H7 (cell line): ENCODE data around the gene PFN4. TPM values are rescaled to one million over a fixed set of nuclear protein-coding genes. Genes with fewer than 3 reads are reported as not detected.
"Not testable (repeated sequence)": the region's sequence is repeated elsewhere in the genome, so short reads cannot be mapped to it uniquely, and the experiment has no call there.

Experiments
- DNase-seq: peaks from one replicate; pipeline ENCODE4 v3.0.0; 2012
- H3K27me3 ChIP-seq: 2 replicates; pipeline ENCODE4 v1.6.0; 2011; ENCODE audit warnings: mild to moderate bottlenecking, low read length; ENCODE audit not compliant: control insufficient read depth, insufficient read depth
- H3K36me3 ChIP-seq: replicated peaks from 2 replicates; pipeline ENCODE4 v1.5.1; 2011; ENCODE audit warnings: low read length; ENCODE audit not compliant: control insufficient read depth, insufficient read depth
- H3K4me3 ChIP-seq: 2 replicates; pipeline ENCODE4 v1.5.1; 2011; ENCODE audit warnings: low read depth, mild to moderate bottlenecking, control low read depth, low read length, moderate library complexity; ENCODE audit not compliant: insufficient read depth
- total RNA-seq: library from RNA; depleted of rRNA; stranded (reverse); fragments of >200 nt; shearing (Covaris generic); gene quantifications from 2 replicates; pipeline ENCODE4 v1.2.3, GENCODE V29; 2014

Gene PFN4
- total RNA-seq, 1 experiment from 2014 or later = not detected

GRCh38 chr2:24125956-24126355 lies 2.8 kb upstream of the PFN4 start:
- peaks cover 9% of the 10 kb centered on the region for H3K27me3 ChIP-seq
- no peaks in the 10 kb centered on the region for H3K36me3 ChIP-seq
- H3K4me3 ChIP-seq = no peak overlapping the region

DNA sequence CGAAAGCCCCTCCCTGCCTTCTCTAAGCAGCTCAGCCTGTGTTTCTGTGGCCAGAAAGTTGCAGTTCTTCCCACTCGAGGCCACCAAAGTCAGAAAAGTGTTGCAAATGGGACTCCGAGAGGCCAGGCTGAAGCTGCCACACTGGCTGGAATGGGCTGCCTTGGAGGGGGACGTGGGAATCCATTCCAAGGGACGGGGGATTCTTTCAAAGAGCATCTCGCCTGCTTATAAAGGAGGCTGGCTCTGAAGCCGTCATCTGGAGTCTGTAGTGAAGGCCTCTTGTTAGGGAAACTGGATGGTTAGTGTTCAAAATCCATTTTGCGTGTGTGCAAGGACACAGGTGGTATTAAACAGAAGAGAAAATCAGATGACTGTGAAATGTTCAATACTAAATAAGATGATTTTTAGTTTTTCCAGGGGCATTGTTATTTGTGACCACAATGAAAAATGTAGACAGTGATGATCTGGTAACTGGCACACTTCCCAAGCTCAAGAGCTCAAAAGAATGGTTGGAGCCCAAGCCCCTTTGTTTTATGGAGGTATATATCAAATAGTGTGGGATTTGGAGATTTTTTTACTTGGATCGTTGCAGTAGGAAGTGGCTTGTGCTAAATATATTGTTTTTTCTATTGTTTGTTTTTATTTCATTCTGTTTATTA lies 917 bp upstream of the PFN4 start:
- peaks cover 9% of the 10 kb centered on the region for H3K27me3 ChIP-seq
- no peak for DNase-seq
- H3K4me3 ChIP-seq = peak overlapping the region; percentile 71
- no peaks in the 10 kb centered on the region for H3K36me3 ChIP-seq

More at GRCh38 chr2:24125956-24126355, 2.8 kb upstream of the PFN4 start:
- no peak for DNase-seq

DNA sequence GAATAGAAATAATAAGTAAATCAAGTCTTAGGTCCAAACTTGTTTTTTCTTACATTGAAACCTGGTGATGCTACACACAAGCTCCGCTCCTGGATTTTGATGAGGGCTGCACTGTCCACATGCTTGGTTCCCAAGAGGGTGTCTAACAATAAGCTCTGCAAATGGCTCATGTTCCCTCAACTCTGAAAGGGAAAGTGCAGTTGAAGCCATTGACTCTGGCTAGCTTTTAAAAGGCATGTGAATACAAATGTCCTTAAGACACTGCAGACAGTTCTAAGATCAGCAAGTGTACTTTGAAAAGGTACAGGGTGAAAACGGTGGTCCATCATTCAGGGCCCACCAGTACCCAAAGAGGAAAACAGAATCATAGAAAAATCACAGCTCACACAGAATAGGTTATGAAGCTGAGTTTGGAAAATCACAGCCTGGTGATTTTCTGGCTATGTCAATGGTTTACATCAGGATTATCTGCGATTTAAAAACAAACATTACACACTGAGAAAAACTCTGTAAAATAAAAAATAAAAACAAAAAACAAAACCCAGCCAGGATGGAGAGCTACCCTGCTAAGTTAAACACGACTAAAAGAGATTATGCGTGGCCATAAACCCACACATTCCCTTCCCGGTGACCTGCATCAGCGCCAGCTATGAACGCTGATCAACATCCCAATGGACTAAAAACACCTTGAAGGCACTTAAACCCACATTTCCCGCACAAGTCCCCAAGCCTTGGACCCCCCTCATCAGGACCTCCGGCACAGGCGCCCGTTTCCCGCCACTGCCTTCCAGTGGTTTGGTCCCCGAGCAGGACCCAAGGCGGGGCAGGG lies 554 bp downstream of the PFN4 start:
- H3K36me3 ChIP-seq = no peaks in the 10 kb centered on the region
- peak overlapping the region; percentile 71 for H3K4me3 ChIP-seq
- DNase-seq = no peak
- H3K27me3 ChIP-seq = peaks cover 9% of the 10 kb centered on the region

DNA sequence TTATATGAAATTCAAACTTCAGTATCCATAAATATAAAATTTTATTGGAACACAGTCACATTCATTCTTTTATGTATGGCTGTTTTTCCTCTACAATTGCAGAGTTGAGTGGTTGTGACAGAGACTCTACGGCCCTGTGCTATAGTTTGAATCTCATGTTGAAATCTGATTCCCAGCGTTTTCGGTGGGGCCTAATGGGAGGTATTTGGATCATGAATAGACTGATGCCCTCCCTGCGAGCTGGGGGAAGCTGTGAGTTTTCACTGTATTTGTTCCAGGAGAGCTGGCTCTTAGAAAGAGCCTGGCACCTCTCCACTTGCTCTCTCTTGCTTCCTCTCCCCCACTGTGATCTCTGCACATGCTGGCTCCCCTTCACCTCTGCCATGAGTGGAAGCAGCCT lies 1.7 kb downstream of the PFN4 start:
- DNase-seq = peak; percentile 49
- H3K36me3 ChIP-seq = no peaks in the 10 kb centered on the region
- H3K4me3 ChIP-seq = no peak overlapping the region
- peaks cover 9% of the 10 kb centered on the region for H3K27me3 ChIP-seq

GRCh38 chr2:24121066-24121465 lies 2.1 kb downstream of the PFN4 start:
- H3K4me3 ChIP-seq = no peak overlapping the region
- DNase-seq = no peak
- peaks cover 9% of the 10 kb centered on the region for H3K27me3 ChIP-seq
- no peaks in the 10 kb centered on the region for H3K36me3 ChIP-seq

- Histone ChIP-seq H3K4me3 (no peak overlapping the region), H3K27me3 (no peaks in the 10 kb centered on the region; the same call in 1 of the 2 replicates), H3K36me3 (no peaks in the 10 kb centered on the region)
- no peak for DNase-seq
Measured at GRCh38 chr2:24117902-24118301, 5.2 kb downstream of the PFN4 start.

GRCh38 chr2:24115057-24115456 lies 8.1 kb downstream of the PFN4 start:
- Histone ChIP-seq H3K4me3 (no peak overlapping the region), H3K36me3 (no peaks in the 10 kb centered on the region), H3K27me3 (no peaks in the 10 kb centered on the region)
- DNase-seq = no peak

DNA sequence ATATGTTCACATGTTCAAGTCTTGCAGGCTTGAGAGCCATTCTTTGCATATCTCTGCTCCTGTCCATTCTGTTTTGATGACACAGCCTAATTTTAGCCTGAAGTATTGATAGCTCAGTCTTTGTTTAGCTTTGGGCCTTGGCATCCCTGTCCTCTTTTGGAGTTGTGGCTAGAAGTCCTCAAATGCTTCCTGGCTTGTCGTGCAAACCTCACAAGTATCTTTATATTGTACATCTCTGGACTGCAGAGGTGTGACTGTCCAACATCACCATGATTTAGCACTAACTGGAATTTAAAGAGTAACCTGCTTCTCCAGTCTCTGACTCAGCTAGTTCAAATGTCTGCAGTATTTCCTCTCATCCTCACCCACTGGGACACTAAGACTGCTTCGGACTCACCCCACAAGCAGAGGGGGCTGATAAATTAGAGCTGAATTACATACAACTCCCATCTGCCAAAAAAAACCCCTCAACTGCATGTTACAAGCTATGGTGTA lies 11.7 kb downstream of the PFN4 start:
- no peak for DNase-seq
- no peaks in the 10 kb centered on the region for H3K36me3 ChIP-seq
- H3K4me3 ChIP-seq = no peak overlapping the region
- H3K27me3 ChIP-seq = no peaks in the 10 kb centered on the region

- Histone ChIP-seq H3K36me3 (no peaks in the 10 kb centered on the region), H3K4me3 (no peak overlapping the region), H3K27me3 (no peaks in the 10 kb centered on the region)
Measured at GRCh38 chr2:24110660-24111303, 12.4 kb downstream of the PFN4 start.

GRCh38 chr2:24109431-24109830 lies 13.7 kb downstream of the PFN4 start:
- not testable (repeated sequence) for DNase-seq, H3K36me3 ChIP-seq, H3K27me3 ChIP-seq, H3K4me3 ChIP-seq

More at GRCh38 chr2:24110660-24111303, 12.4 kb downstream of the PFN4 start:
- no peak for DNase-seq

GRCh38 chr2:24107336-24107735 lies 15.8 kb downstream of the PFN4 start:
- Histone ChIP-seq H3K36me3 (no peaks in the 10 kb centered on the region), H3K27me3 (no peaks in the 10 kb centered on the region), H3K4me3 (no peak overlapping the region)
- DNase-seq = no peak

DNA sequence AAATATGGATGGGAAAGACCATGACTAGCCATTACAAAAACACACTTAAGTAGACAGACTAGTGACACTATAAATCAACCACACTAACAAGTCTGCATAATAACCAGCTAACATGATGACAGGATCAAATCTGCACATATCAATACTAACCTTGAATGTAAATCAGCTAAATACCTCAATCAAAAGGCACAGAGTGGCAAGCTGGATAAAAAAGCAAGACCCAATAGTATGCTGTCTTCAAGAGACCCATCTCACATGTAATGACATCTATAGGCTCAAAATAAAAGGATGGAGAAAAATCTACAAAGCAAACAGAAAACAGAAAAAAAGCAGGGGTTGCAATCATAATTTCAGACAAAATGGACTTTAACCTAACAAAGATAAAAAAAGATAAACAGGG lies 16.3 kb downstream of the PFN4 start:
- Histone ChIP-seq H3K4me3 (no peak overlapping the region), H3K36me3 (no peaks in the 10 kb centered on the region), H3K27me3 (no peaks in the 10 kb centered on the region)
- DNase-seq = no peak

DNA sequence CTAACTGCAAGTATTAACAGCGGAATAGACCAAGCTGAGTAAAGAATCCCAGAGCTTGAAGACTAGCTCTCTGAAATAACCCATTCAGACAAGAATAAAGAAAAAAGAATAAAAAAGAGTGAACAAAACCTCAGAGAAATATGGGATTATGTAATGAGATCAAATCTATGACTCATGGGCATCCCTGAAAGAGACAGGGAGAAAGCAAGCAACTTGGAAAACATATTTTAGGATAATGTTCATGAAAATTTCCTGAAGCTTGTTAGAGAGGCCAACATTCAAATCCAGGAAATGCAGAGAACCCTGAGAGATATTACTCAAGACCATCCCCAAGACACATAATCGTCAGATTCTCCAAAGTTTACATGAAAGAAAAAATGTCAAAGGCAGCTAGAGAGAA lies 17.3 kb downstream of the PFN4 start:
- Histone ChIP-seq H3K27me3 (no peaks in the 10 kb centered on the region), H3K36me3 (no peaks in the 10 kb centered on the region), H3K4me3 (no peak overlapping the region)
- DNase-seq = no peak

- Histone ChIP-seq H3K27me3 (no peaks in the 10 kb centered on the region), H3K4me3 (no peak overlapping the region), H3K36me3 (no peaks in the 10 kb centered on the region)
- DNase-seq = no peak
Measured at GRCh38 chr2:24104906-24105305, 18.2 kb downstream of the PFN4 start.
